H54 (cell line): ENCODE measurements around the gene TSPAN12.
"Not testable (repeated sequence)": the region's sequence is repeated elsewhere in the genome, so short reads cannot be mapped to it uniquely, and the experiment has no call there.

Experiments
- DNase-seq: peaks from one replicate; pipeline ENCODE4 v3.0.0; 2011; ENCODE audit warnings: low spot score, mixed read lengths; ENCODE audit not compliant: insufficient read length
- FAIRE-seq: peaks from 3 replicates; lab custom pipeline; 2011; peaks lifted over from hg19 to GRCh38; lab: Jason Lieb, UNC
- POLR2A ChIP-seq: IDR thresholded peaks from 2 replicates; pipeline ENCODE4 v1.6.1; 2011; ENCODE audit warnings: low read depth, mild to moderate bottlenecking, low read length

TSPAN12 gene

DNA sequence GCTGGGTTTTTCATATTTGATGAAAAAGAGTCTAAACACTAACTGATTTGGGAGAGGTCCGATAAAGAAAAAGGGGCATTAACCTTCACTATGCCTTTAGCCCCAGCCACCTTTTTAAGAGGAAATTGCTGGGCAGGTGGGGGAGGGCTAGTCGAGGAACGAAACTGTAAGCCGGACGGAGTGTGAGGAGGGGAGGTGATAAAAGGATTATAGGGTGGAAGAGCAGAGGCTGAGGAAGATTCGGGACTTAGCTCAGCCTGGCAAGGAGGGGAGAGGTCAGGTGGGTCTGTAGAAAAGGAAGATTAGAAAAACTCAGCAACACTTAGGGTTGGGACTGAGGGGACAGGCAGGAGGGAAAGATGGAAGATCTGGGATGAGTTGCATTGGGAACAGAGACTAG, 77.0 kb downstream of the TSPAN12 start:
- TF ChIP-seq POLR2A, result no peak
- FAIRE-seq (no peak), DNase-seq (no peak)

DNA sequence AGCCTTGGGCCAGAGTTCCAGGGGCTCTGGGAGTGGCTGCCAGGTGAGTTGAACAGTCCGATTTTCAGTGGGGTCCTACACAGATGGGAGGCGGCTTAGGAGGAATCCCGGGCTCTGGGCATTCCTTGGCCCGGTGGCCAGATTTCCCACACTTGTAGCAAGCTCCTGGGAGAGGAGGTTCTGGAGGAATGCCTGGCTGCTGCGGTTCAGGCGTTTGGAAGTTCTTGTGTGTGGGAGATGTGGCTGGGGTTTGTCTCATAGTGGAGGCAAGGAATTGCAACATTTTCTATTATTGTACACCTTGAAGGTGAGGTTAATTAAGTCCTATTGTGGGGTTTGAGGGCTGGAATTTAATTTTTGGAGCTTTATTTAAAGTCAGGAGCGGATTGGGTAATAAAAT, 77.5 kb downstream of the TSPAN12 start:
- not testable (repeated sequence) for DNase-seq, FAIRE-seq

DNA sequence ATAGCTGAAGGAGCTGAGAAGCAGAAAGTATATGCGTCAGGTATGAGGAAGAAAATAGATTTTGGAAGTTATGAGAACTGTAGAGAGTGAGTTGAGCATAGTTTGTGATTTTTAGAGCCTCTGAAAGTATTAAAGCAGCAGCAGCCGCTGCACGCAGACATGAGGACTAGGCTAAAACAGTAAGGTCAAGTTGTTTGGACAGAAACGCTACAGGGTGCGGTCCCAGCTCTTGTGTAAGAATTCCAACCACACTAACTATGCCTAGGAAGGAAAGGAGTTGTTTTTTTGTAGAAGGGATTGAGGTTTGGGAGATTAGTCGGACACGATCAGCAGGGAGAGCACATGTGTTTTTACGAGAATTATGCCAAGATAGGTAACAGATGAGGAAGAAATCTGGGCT, 78.9 kb downstream of the TSPAN12 start:
- DNase-seq, result not testable (repeated sequence)

DNA sequence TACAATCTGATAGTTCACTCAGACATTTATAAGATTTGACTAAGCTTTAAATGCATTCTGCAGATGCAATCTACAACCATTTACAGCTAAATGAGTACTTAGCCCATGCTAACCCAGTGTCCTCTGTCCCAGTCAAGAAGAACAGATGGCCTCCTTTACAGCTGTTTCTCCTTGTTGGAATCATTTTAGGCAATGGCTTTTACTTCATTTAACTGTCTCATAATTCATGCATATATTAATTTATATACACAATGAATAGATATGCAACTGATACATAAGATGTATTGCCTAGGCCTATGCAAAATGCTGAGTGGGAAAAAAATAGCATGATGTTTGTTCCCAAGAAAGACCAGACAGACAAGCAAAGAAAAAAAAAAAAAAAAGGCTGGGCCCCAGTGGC, 82.2 kb downstream of the TSPAN12 start:
- FAIRE-seq (no peak), DNase-seq (no peak)
- no peak for TF ChIP-seq POLR2A

More for the DNA sequence above, 78.9 kb downstream of the TSPAN12 start:
- not testable (repeated sequence) for FAIRE-seq

DNA sequence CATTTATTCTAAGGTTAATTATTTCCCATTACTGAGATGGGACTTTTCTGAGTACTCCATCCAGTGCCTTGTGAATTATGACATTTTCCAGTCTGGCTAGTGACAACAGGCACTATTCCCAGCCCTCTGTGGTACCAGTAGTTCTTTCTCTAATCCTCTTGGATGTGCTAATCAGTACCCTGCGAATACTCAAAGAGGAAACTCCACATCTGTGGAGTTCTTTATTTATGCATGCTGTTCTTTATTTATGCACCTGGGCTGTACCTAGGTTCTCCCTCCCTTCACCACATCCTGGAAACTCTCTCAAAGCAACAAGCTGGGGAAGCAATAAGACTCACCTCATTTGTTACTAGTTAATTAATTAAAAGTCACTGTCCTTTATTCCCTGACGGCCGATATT, 83.5 kb downstream of the TSPAN12 start:
- no peak for TF ChIP-seq POLR2A
- no peak for DNase-seq
- FAIRE-seq, result no peak

DNA sequence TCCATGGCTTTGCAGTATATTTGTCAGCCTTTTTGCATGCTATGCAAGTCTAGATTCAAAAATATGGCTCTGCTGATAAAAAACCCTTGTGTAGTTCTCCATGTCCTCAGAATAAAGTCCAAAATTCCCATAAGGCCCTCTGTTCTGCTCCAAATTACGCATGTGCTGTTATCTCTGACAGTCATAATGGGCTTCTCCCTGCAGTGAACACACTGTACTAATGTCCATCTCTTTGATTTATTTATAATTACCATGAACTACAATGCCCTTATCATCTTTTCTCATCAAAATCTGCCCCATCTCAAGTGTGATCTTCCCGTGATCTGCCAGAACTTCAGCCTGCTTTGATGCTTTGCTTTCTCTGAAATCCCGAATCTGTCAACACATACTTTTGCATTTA, 87.7 kb downstream of the TSPAN12 start:
- DNase-seq (no peak), FAIRE-seq (no peak)
- TF ChIP-seq POLR2A, result no peak

DNA sequence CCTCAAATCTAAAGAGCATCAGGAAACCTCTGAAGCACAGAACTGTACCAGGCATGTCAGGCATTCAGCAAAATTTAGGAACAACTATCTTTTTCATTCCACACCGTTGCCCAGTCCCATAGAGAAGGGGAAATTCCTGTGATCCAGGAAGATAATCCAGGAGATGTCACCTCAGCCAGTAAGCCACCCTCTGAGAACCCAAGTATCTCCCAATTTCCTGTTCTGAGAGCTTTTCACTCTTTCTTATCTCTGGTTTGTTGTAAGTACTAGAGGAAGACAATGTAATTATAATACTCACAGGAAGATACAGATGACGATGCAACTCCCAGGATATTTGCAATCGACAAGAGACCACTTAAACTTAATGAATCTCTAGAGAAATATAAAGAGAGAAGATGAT, 97.1 kb downstream of the TSPAN12 start:
- no peak for TF ChIP-seq POLR2A
- FAIRE-seq (no peak), DNase-seq (no peak)

DNA sequence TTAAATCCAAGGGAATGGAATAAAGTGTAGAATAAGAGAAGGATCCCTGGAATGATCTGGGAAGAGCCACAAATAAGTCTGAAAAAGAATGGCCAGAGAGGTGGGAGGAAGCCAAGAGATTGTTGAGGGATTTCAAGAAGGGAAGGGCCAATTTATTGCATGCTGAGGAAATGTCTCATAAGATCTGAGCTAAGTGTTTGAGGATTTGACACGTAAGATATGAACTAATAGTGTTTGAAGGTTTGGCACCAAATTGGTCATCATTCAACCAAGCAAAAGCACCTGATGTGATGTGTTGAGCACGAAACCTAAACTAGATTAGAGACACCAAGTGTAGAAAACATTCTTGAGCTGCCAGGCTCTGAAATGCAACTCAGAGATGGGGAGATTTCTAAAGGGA, 97.9 kb downstream of the TSPAN12 start:
- DNase-seq (no peak), FAIRE-seq (no peak)
- TF ChIP-seq POLR2A, result no peak

DNA sequence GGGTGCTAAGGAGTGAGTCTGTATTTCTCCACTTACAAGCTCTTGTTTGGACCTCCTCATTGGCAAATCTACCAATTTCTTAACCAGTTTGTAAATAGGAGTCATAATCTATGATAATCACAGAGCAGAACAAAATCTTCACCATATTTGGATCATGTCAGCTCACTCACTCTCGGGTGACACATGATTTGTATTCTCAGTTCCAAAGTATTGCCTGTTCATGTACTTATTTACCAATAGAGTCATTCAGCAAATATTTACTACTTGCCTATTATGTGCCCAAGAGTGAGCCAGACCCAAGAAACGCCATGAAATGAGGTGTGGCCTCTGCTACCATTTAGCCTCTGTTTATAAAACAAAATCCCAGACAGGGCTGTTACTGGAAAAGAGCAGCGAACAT, 114.8 kb downstream of the TSPAN12 start:
- DNase-seq, result no peak
- no peak for TF ChIP-seq POLR2A
- no peak for FAIRE-seq

DNA sequence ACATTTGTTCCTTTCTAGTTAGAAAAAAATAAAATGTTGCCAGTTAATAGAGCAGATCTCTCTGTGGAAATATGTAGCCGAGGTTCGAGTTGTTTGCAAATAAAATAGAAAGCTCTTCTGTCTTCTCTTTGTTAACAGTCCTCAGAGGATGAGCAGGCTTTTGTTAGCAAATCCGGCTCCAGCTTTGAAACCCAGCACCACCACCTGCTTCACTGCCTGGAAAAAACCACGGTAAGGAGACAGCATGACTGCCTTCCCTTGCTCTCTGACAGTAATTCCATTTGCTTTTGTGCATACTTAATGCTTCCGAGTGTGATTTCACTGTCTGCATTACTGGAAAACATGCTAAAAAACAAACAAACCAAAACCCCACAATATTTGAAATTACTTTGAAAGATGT, 115.6 kb downstream of the TSPAN12 start:
- DNase-seq (no peak), FAIRE-seq (no peak)
- TF ChIP-seq POLR2A, result no peak

DNA sequence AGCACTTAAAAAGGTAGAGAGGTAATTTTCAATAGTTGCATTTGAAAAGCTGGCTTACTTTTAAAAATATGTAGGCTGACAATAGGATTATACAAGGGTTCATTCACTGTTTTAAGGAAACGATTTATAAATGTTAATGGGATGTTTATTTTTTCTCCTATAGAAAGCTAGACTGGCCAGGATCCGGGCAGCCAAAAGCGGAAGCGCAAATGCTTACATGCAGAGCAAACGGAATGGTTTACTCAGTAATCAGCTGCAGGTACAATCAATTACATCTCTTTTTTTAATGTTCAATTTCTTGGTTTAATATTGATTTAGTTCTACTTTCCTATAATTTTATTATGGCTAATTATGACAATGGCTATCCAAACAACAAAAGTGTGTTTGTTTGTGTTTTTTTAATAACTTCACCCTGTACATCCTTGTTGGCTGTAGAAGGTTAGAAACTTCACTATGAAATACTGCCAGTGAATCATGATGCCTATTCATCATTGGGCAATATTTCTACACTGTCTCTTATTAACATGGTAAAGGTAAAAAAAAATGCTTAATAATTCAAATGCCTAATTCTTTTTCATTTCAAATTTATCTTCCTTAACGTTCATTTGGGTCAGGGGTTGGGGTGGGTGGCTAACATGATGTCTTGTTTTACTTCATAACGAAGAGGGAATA, 116.4 kb downstream of the TSPAN12 start:
- no peak for TF ChIP-seq POLR2A
- FAIRE-seq, result no peak
- DNase-seq, result no peak

DNA sequence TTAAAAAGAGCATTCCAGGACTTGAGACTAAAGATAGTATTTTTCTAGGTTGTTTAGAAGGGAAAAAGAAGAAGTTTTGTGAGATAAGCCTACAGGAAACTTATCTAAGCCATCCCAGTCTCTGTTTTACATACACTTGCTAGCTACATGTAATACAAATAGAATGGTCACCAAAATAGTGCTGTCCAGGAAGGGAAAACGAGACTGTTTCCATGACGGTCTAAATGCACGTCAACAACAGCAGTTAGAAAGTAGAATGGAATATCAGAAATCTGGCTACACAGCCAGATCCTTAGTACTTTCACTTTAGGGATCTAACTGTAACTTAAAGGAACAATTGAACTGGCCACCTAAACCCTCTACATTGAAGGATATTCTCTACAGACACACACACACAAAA, 117.6 kb downstream of the TSPAN12 start:
- FAIRE-seq (peak; percentile 79), DNase-seq (no peak)
- no peak for TF ChIP-seq POLR2A

DNA sequence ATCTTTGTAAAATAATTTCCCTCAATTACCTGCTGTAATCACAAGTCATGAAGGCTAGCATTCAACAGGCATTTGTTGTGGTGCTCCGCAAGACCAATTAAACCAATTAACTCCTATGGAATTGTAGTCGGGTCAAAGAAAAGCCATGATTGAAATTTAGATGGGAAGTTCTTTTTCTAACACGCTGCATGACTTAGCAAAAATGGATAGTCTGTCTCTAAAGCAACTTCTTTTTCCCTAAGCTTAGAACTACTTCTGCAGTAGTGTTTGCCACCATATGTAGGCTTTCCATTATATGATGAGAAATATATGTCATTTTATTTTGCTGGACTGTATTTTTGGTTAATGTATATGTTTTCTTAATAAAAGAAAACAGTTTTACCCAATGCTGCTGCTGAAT, 119.1 kb downstream of the TSPAN12 start:
- FAIRE-seq (no peak), DNase-seq (no peak)
- no peak for TF ChIP-seq POLR2A
